Testis (tissue), 3 donors: ENCODE results near the gene TNFSF10. TPM values are rescaled to one million over a fixed set of nuclear protein-coding genes. Genes with fewer than 3 reads are reported as not detected.

Source experiments
- DNase-seq: peaks from one replicate; pipeline ENCODE4 v3.0.0-alpha.2; 2019
- H3K27ac ChIP-seq, 2 donors: fragments of 200-600 bp; sonication (generic); one replicate each; pipeline ENCODE4 v1.5.1; 2019
- H3K27me3 ChIP-seq: fragments of 200-600 bp; sonication (generic); one replicate; pipeline ENCODE4 v1.5.1; 2019
- H3K36me3 ChIP-seq: fragments of 200-600 bp; sonication (generic); one replicate; pipeline ENCODE4 v1.5.1; 2017; ENCODE audit warnings: low read depth; ENCODE audit errors: missing control alignments
- H3K4me1 ChIP-seq: fragments of 200-600 bp; sonication (generic); one replicate; pipeline ENCODE4 v1.5.1; 2019
- H3K4me3 ChIP-seq, 2 donors: fragments of 200-600 bp; sonication (generic); one replicate each; pipeline ENCODE4 v1.5.1; 2017 to 2019
- H3K9me3 ChIP-seq: fragments of 200-600 bp; sonication (generic); one replicate; pipeline ENCODE4 v1.5.1; 2017
- CTCF ChIP-seq, 3 experiments: fragments of 450-650 bp in 2 of 3; fragments of 200-600 bp in 1 of 3; sonication (generic) in 1 of 3; IDR thresholded peaks; one replicate each; pipeline ENCODE4 v1.5.1; 2016 to 2019; ENCODE audit warnings: antibody characterized with exemption in 3 of 3, mild to moderate bottlenecking in 2 of 3, moderate library complexity in 1 of 3
- POLR2A ChIP-seq: fragments of 450-650 bp; IDR thresholded peaks from one replicate; pipeline ENCODE4 v1.6.1; 2017; ENCODE audit warnings: antibody characterized with exemption, mild to moderate bottlenecking, moderate library complexity
- WGBS, 2 donors: methylation state at CpG; one replicate each; pipeline ENCODE4 v1.1.5; 2018; 5-methylcytosine and 5-hydroxymethylcytosine counted together
- intact Hi-C: fragments of 100-400 bp; cut with DNase I; formaldehyde crosslinking; loops from one replicate; pipeline ENCODE4 v1.15.1; 2023; ENCODE audit warnings: low total_unique reads
- polyA plus RNA-seq: library from polyadenylated mRNA; stranded (reverse); fragments of 350-450 nt; fragmentation: Illumina TruSeq; extraction: RNeasy Lipid Tissue Mini Kit (QIAGEN cat#74804); gene quantifications from one replicate; pipeline ENCODE4 v1.2.3, GENCODE V29; 2014; ENCODE audit warnings: low read depth, low replicate concordance; ENCODE audit not compliant: insufficient read depth
- total RNA-seq, 2 donors: library from RNA; depleted of rRNA; stranded (reverse); fragments of >200 nt; gene quantifications; one replicate each; pipeline ENCODE4 v1.2.3, GENCODE V29; 2016

Gene TNFSF10
- total and polyA plus RNA-seq, 3 donors from 2014 or later: 4.3 to 10.0 (median 8.1) TPM

- no peaks in the 10 kb centered on the region for H3K9me3 ChIP-seq
- intact Hi-C loops: no loop called here
- no peaks in the 10 kb centered on the region for H3K4me1 ChIP-seq
- no peak overlapping the region for H3K4me3 ChIP-seq
- no peaks in the 10 kb centered on the region for H3K27me3 ChIP-seq
- no peaks in the 10 kb centered on the region for H3K36me3 ChIP-seq
- no peak overlapping the region for H3K27ac ChIP-seq
- 95 to 97% methylated on average over 5 of the region's 5 CpGs for WGBS, 2 donors
- TF ChIP-seq POLR2A: no peak
- no peak for TF ChIP-seq CTCF (IDR thresholded peaks at IDR 0.05)
- no peak for DNase-seq
These were observed 47.5 kb downstream of the TNFSF10 start for GRCh38 chr3:172475703-172476102.

GRCh38 chr3:172471903-172472302, 51.3 kb downstream of the TNFSF10 start:
- WGBS, 2 donors: 73 to 76% methylated on average over 1 of the region's 1 CpG
- intact Hi-C loops: no loop called here
- no peak for DNase-seq
- Histone ChIP-seq H3K27ac (no peak overlapping the region), H3K4me1 (no peaks in the 10 kb centered on the region), H3K9me3 (no peaks in the 10 kb centered on the region), H3K4me3 (no peak overlapping the region), H3K36me3 (no peaks in the 10 kb centered on the region), H3K27me3 (no peaks in the 10 kb centered on the region)
- TF ChIP-seq CTCF (IDR thresholded peaks at IDR 0.05) (no peak), POLR2A (no peak)

- Histone ChIP-seq H3K4me3 (no peak overlapping the region), H3K36me3 (no peaks in the 10 kb centered on the region), H3K27me3 (no peaks in the 10 kb centered on the region), H3K27ac (no peak overlapping the region), H3K9me3 (no peaks in the 10 kb centered on the region), H3K4me1 (no peaks in the 10 kb centered on the region)
- WGBS, 2 donors: 89% methylated on average over 1 of the region's 1 CpG
- no peak for TF ChIP-seq CTCF (IDR thresholded peaks at IDR 0.05)
- TF ChIP-seq POLR2A: no peak
- intact Hi-C loops: no loop called here
- DNase-seq: no peak
These were observed 52.6 kb downstream of the TNFSF10 start for GRCh38 chr3:172470588-172470987.

- H3K27me3 ChIP-seq: no peaks in the 10 kb centered on the region
- intact Hi-C loops: no loop called here
- no peak for DNase-seq
- no peaks in the 10 kb centered on the region for H3K36me3 ChIP-seq
- H3K27ac ChIP-seq: no peak overlapping the region
- H3K4me3 ChIP-seq: no peak overlapping the region
- no peaks in the 10 kb centered on the region for H3K4me1 ChIP-seq
- no peak for TF ChIP-seq POLR2A
- TF ChIP-seq CTCF (IDR thresholded peaks at IDR 0.05): no peak
- 62 to 80% methylated on average over 2 of the region's 2 CpGs for WGBS, 2 donors
- no peaks in the 10 kb centered on the region for H3K9me3 ChIP-seq
These were observed 55.9 kb downstream of the TNFSF10 start for GRCh38 chr3:172467170-172467824.

- H3K36me3 ChIP-seq: no peaks in the 10 kb centered on the region
- WGBS, 2 donors: 65 to 73% methylated on average over 4 of the region's 4 CpGs
- no peak overlapping the region for H3K4me3 ChIP-seq
- no peaks in the 10 kb centered on the region for H3K9me3 ChIP-seq
- TF ChIP-seq POLR2A (no peak), CTCF (IDR thresholded peaks at IDR 0.05) (no peak)
- no peaks in the 10 kb centered on the region for H3K4me1 ChIP-seq
- no peaks in the 10 kb centered on the region for H3K27me3 ChIP-seq
- no peak overlapping the region for H3K27ac ChIP-seq
- DNase-seq: no peak
- intact Hi-C loops: no loop called here
These were observed 56.6 kb downstream of the TNFSF10 start for GRCh38 chr3:172466553-172467130.
